ENCODE data around the gene OR10R2.

Gene OR10R2

DNA sequence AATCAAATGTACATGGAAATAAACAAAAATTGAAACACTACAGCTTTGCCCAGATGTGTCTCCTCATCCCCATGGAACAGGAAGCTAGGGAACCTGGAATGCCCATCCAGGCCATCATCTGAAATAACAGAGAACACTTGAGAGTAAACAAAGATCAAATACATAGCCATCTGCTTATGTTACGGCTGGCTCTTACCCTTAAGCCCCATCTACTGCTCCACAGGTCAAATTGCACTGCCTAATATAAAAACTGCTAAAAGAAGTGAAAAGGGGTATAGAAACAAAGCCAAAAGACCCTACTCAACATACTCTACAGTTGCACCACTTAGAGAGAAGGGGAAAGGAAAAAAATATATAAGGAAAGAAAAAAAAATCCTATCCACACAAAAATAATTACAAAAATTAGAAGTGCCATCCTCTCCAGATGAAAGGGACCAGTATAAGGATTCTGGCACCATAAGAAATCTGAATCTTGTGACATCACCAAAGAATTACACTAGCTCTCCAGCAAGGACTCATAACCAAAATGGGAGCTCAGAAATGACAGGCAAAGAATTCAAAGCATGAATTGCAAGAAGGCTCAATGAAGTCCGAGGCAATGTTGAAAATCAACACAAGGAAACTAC, 55.3 kb downstream of the OR10R2 start:
- no peak for DNase-seq (ENCODE audit: low read depth)
